Measurements from ENCODE around the gene EPB41.
"Not testable (repeated sequence)": the region's sequence is repeated elsewhere in the genome, so short reads cannot be mapped to it uniquely, and the experiment has no call there.

Gene EPB41

DNA sequence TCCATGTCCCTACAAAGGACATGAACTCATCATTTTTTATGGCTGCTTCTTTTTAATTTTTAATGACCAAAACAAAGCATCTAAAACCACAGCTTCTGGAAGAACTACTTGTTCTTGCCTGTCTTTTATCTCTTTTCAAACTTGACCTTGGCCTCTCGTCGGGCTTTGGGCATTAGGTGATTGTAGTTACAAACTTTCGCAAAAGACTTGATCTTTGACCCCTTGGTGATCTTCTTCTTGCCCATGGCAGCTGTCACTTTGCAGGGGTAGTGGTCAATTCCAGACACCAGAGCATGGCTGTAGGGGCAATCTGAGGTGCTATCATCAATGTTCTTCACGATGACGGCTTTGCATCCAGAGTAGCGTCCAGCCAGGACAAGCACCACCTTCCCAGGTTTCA is 67.8 kb downstream of the EPB41 start:
- DNase-seq (ENCODE audit: low spot score), result no peak

DNA sequence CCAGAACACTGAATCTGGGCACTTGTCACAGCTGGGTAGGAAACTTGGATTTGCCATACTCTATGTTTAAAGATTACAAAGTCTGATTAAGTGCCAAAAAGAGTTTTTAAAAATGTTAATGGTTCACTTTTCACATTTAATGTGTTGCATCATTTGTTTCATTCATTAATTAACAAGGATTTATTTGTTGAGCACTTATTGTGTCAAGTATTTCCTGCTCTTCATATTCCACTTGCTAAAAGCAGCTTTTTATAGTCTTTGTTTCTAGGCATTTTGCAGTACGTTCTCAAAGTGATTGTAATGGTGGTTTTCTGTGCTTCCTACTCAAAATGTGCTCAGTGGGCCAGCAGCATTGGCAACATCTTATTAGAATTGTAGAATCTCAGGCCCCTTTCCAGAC is 68.7 kb downstream of the EPB41 start:
- DNase-seq (ENCODE audit: low spot score), result no peak

DNA sequence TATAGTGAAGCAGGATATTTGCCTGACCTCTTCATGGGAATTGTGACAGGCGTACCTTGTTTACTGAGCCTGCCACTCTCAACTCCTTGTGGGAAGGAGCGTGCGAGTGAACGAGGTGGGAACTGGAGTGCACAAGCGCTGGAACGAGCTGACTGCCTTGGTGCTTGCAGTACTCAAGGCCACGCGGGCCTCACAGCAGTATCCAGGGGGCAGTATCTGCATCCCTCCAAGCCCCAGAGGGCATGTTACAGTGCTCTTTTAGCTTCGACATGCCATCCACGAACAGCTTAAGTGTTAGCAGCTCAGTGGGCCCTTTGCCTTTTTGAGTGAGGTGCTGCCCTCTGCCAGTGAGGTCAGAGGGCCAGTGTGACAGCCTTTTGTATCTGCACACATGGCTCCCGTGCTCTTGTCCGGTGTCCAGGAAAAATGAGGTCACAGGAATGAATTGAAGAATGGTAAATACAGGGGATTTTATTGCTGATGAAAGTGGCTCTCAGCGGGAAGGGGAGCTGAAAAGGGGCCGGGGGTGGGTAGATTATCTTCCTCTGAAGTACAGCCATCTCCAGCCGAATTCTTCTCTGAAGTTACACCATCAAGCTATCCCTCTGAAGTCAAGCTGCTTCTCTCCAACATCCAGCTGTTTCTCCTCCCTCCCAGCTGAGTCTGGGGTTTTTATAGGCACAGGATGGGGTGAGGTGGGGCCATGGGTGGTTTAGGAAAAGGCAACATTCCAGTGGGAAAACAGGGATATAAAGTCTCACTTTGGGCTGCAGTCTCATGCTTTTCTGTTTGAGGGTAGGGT is 69.3 kb downstream of the EPB41 start:
- no peak for DNase-seq (ENCODE audit: low spot score)

DNA sequence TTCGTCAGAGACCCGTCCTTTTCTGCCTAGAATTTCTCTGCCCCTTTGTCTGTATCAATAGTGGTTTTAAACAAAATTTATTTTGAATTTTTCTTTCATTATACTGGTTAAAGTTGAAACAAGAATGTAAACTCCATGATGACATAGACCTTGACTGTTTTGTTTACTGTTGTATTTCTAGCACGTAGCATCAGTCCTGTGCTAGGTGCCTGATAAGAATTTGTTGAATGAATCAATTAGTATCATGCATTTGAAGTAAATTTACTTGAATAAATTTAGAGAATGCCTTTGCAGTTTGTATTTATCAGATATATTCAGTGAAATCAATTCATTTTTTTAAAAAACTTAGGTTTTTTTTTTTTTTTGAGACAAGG is 69.9 kb downstream of the EPB41 start:
- no peak for DNase-seq (ENCODE audit: low spot score)

DNA sequence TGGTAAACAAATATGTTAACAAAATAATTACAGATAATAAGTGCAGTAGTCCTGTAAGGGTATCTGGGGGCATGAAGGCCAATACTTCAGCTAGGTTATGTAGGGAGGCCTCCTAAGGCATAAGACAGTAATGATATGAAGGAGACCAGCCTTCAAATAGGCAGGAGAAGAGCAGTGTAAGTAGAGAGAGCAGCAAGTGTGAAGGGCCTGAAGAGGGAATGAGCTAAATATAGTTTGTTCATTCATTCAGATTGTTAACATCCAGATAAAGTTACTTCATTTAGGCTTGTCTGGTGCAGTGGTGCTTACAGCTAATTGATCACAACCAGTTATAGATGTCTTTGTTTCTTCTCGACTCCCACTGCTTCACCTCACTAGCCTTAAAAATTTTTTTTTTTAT is 71.1 kb downstream of the EPB41 start:
- no peak for DNase-seq (ENCODE audit: low spot score)

DNA sequence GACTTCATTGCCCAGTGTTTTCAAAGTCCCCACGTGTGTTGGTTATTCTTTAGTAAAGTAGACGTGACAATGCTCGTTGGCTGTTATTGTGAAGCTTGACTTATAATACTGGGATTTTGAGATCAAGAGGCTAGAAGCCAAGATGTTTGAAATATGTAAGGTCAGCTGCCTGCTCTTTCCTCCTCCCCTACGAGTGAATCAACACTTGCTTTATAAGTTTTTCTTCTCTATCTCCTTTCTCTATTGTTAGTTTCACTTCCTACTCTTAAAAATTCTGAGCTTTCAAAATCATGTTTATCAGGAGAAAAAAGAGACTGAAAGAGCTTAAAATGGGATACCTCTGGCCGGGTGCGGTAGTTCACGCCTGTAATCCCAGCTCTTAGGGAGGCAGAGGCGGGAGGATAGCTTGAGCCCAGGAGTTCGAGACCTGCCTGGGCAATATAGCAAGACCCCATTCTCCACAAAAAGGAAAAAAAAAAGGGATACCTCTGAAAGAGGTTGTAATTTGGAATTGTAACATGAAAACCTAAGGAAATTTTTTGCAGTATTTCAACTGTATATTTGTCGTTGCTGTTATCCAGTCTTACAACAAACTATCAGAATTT is 72.0 kb downstream of the EPB41 start:
- no peak for DNase-seq (ENCODE audit: low spot score)

DNA sequence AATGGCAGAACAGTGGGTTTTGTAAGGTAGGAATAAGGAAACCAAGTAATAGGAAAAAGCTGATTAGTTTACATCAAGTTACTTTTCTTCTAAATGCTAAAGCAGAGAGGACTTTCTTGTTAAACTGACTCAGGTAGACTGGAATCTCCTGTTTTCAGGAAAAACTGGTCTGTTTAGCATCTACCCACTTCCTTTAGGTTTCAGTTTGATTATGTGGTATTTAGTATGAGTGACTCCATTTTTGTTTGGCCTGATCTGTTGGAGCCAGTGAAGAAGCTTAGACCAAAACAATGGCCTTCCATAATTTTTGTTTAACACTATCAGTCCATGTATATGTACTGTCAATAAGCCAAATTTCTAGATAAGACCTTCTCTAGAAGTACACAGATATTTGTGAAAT is 88.4 kb downstream of the EPB41 start:
- DNase-seq (ENCODE audit: low spot score), result no peak

DNA sequence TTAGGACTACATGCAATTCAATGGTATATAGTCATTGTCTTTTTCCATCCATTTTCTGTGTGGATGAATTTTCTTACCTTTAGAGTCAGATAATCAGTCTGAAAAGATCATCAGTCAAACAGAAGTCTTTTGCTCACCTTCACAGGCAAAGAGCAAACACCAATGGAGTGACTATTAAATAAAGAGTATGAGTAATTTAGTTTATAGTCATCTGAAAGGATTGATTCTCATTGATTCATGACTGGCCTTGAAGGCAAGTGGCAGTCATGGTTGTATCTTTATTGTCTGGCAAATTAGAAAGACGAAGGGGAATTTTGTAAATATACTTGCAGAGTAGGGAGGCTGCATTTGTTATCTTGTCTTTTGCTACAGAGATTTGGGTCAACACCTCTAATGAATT is 89.9 kb downstream of the EPB41 start:
- no peak for DNase-seq (ENCODE audit: low spot score)

DNA sequence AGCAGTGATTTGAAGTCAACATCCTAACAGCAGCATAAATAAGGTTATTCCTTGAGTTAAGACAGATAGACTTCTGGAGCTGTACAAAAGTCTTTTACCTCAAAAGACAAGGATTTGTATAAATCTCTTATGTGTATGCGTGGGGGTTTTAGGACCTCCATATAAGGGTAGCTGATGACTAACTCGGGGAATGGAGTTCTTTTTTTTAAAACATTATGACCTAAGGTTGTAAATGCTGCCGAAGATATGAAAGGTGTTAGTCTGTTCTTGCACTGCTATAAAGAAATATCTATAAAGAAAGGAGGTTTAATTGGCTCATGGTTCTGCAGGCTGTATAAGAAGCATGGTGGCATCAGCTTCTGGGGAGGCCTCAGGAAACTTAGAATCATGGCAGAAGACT is 90.4 kb downstream of the EPB41 start:
- no peak for DNase-seq (ENCODE audit: low spot score)

DNA sequence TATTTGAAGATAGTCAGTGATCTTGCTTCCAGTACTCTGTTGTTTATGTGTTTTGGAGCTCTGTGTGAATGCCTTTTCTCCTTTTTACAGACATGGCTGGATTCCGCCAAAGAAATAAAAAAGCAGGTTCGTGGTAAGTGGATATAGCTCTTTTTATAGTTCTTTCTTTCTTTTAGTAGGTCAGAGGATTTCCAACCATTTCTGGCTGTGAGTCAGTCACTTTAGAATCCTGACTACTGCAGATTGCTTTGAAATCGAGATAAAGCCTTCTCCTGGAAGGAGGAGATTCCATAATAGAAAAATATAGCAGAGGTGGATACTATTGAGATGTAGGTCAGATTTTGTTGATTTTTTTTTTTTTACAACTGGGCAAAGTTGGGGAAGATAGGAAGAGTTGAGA is 97.4 kb downstream of the EPB41 start:
- DNase-seq (ENCODE audit: low spot score), result no peak

DNA sequence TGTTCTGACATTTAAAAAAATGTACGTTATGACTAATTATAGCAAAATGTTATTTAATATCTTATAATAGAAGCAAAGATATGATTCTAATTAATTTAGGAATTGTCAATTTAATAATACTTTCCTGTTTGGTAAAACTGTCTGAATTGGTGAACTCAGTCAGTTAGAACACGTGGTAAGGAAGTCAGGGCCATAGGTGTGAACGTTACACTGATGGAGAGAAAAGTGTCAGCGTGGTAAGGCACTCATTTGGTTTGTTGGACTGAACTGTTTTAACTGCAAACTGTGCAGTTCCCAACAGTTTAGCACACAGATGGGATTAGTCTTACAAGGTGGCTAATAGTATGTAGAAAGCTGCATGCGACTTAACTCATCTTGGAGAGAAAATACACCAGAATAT is 102.9 kb downstream of the EPB41 start:
- no peak for DNase-seq (ENCODE audit: low spot score)

DNA sequence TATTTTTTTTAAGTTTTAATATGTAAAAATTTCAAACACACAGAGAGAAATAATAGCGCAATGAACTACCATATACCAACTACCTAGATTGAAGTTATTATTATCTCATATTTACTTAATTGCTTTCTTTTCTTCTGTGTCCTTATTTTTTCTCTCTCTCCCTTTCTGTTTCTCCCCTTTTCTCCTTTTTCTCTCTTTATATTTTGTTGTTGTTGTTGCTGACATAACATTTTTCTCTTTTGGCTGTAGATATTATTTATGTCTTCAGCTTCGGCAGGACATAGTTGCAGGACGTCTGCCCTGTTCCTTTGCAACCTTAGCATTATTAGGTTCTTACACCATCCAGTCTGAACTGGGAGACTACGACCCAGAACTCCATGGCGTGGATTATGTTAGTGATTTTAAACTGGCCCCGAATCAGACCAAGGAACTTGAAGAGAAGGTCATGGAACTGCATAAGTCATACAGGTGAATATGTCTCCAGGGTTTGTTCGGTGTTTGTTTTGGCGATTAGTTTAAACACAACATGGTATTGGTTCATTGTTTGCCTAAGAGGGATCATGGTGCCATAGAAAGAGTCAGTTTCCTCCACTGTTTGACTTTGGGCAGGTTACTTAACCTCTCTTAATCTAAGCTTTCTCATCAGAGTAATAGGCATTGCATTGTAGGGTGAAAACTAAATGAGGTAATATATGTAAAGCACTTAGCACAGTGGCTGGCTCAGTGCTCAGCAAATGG is 103.8 kb downstream of the EPB41 start:
- no peak for DNase-seq (ENCODE audit: low spot score)

DNA sequence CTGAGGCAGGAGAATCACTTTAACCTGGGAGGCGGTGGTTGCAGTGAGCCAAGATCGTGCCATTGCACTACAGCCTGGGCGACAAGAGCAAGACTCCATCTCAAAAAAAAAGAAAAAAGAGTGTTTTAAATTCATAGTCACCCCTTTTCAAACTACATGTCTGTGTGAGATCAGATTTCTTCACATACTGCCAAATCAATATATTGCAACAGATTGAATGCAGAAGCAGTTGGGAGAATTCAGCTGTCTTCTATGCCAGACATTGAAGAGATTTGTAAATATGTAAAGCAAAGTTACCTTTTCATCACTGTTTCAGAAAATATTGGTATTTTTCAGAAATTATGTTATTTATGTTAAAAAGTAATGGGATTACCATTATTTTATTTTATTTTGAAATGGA is 108.3 kb downstream of the EPB41 start:
- DNase-seq (ENCODE audit: low spot score), result no peak

DNA sequence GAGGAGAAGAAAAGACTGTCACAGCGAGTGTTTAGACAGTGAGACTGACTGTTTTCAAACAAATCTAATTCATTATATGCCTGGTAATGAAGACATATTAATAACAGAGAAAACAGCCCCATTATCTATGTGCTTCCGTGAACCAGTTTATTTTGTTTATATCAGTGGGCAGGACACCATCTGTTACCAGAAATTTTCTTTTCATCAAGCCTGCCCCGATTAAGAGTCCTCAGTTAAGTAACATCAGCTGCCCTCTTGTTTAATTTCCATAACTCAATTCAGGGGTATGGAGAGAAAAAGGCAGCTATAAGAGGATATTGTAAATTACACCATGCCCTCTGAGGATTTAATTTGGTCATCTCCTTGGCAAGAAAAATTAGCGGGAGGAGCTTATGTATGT is 115.3 kb downstream of the EPB41 start:
- DNase-seq (ENCODE audit: low spot score), result no peak

DNA sequence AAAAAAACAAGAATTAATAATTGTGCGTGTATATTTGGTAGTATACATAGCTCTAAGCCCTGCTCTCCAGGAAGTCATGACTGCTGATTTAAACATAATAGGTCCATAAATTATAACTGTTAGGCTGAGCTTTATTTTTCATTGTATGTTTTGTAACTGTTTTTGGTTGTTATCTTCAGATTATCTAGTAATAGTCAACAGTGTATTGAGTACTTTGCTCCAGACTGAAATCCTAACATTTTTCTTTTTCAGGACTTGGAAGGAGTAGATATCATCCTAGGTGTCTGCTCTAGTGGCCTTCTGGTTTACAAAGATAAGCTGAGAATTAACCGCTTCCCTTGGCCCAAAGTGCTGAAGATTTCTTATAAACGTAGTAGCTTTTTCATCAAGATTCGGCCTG is 118.5 kb downstream of the EPB41 start:
- DNase-seq (ENCODE audit: low spot score), result no peak

DNA sequence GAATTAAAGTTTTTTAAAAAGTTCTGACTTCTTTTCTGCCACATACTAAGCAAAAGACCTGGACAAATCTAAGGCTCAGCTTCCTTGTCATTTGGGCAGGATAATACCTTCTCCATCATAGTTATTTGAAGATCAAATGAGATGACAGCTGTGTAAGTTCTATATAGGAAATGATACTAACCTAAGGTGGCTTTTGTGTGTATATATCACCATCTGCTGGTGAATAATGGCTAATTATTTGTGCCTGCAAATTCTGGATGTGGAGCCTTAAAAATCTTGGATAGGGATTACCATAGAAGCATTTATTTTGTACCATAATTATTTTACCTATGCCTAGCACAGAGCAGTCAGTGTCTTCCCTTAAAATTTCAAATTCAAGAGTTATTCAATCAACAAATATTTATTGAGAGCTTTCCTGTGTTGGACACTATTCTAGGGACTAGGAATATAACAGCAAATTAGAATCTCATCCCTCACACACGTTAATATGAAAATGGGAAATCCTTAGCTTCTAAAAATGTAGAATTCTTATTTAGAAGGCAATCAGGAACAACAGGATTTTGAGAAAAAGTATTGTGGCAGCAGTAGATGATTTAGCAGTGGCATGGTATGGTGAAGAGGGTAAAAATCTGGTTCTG is 119.6 kb downstream of the EPB41 start:
- peak; percentile 41 for DNase-seq (ENCODE audit: low spot score)

DNA sequence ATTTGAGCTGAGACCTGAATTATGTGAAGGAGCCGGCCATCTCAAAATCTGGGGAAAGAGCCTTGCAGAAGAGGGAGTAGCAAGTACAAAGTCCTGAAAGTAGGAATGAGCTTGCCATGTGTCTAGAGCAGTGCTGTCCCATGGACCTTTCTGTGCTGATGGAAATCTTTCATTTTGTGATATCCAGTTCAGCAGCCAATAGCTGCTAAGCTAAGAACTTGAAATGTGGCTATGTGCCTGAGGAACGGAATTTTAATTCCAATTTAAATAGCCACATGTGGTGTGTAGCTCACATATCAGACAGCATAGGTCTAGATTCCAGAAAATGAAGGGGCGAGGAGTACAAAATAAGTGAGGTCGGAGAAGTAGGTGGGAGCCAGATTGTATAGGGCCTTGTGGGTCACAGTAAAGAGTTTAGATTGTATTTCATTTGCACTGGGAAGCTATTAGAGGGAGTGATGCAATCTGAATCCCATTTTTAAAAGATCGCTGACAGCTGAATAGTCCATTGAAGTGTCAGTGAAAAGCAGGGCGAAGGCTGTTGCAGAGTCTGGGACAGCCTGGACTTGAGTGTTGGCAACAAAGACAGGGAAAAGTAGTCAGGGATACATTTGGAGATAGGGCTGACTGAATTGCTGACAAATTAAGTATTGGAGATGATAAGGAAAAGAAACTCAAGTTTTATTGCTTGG is 129.1 kb downstream of the EPB41 start:
- no peak for DNase-seq (ENCODE audit: low spot score)

DNA sequence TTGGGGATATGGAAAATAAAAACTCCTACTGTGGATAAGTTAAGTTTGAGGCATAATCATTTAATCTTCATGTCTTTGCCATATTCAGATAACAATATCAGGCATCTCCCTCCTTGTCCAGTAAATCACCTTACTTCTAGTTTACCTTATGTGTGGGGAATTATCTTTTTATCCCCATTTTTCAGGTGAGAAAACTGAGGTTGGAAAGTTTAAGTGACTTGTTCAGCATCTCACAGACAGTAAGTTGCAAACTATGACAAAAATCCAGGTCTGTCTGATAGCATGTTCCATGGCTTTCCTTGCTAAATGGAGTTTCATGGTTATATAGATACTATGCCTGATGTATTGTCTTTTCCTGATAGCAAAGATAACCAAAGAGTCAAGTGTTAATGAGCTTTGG is 129.6 kb downstream of the EPB41 start:
- no peak for DNase-seq (ENCODE audit: low spot score)

DNA sequence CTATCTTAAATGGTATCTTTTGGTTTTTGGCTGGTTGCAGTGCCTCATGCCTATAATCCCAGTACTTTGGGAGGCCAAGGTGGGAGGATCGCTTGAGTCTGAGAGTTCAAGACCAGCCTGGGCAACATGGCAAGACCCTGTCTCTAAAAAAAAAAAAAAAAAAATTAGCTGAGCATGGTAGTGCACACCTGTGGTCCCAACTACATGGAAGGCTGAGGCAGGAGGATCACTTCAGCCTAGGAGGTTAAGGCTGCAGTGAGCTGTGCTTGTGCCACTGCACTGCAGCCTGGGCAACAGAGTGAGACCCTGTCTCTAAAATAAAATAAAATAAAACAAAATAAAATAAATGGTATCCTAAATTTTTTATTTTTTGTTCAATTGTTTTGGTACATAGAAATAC is 131.3 kb downstream of the EPB41 start:
- DNase-seq (ENCODE audit: low spot score), result not testable (repeated sequence)

DNA sequence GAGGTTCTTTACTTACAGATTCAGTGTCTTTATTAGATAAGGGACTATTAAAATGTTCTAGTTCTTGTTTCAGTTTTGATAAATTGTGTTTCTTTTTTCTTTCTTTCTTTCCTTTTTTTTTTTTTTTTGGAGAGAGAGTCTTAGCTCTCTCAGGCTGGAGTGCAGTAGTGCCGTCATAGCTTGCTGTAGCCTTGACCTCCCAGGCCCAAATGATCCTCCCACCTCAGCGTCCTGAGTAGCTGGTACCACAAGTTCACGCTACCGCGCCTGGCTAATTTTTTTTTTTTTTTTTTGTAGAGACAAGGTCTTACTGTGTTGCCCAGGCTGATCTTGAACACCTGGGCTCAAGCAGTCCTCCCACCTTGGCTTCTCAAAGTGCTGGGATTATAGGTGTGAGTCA is 132.8 kb downstream of the EPB41 start:
- DNase-seq (ENCODE audit: low spot score), result no peak

DNA sequence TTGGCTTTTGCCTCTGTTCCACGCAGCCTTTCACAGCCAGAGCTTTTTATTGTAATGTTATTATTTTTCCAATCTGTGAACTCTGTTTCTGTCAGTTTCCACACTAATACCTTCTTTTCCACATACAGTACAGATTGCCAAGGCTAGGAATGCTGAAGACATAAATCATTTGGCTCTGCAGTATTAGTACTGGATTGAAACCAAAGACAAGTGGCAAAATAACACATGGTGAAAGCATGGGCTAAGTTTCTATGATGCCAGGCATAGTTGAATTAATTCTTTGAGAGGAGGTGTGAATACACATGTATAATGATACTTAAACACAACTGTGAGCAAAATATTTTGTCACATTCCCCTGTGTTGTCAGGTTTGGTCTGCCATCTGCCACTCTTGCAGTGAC is 135.8 kb downstream of the EPB41 start:
- peak; percentile 42 for DNase-seq (ENCODE audit: low spot score)

DNA sequence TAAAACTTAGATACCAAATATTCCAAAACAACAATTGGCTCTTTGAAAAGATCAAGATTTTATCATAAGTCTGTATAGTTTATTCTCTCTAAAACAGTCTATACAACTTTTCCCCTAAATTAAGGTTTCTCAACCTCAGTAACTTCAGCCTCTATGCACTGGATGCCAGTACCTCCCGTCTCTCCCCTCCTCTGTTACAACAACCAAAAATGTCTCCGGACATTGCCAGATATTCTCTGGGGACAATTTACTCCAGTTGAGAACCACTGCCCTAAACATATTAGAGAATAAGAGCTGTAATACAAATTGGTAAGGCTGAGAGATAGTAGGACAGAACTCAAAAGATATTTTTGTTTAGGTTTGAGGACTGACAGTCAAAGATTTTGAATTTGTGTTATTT is 137.7 kb downstream of the EPB41 start:
- DNase-seq (ENCODE audit: low spot score), result no peak
